ENCODE data around the gene PITPNC1.

DNA sequence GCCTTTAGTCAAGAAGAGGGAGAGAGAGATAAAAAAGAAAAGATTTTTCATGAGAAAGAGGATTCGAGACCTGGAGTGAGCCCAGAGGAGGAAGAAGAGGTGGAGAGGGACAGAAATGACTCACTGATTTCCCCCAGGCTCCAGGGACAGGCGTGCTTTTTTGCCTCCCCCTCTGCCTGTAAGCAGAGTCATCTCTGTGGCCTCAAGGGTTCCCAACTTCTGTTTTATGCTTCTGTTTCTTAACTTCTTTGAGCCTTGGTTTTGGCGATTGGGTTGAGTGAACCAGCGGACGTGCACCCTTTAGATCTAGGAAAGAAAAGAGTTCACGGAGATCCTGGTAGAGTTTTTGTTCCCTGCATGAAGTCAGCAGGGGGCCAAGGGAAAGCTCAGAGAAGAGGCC, 192.8 kb downstream of the PITPNC1 start:
- TF ChIP-seq EP300 (IDR thresholded peaks at IDR 0.05) (no peak), POLR2AphosphoS5 (IDR thresholded peaks at IDR 0.05) (no peak)
- TF ChIP-seq, protein P1, sequence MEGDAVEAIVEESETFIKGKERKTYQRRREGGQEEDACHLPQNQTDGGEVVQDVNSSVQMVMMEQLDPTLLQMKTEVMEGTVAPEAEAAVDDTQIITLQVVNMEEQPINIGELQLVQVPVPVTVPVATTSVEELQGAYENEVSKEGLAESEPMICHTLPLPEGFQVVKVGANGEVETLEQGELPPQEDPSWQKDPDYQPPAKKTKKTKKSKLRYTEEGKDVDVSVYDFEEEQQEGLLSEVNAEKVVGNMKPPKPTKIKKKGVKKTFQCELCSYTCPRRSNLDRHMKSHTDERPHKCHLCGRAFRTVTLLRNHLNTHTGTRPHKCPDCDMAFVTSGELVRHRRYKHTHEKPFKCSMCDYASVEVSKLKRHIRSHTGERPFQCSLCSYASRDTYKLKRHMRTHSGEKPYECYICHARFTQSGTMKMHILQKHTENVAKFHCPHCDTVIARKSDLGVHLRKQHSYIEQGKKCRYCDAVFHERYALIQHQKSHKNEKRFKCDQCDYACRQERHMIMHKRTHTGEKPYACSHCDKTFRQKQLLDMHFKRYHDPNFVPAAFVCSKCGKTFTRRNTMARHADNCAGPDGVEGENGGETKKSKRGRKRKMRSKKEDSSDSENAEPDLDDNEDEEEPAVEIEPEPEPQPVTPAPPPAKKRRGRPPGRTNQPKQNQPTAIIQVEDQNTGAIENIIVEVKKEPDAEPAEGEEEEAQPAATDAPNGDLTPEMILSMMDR (IDR thresholded peaks at IDR 0.05): no peak

Data from upper lobe of left lung (tissue), 4 donors.